Measurements from ENCODE around the gene C2CD5.

The C2CD5 gene

GRCh38 chr12:22409377-22410164 lies 134.8 kb downstream of the C2CD5 start:
- DNase-seq, result no peak

- DNase-seq, result no peak
These were observed 135.5 kb downstream of the C2CD5 start for GRCh38 chr12:22408610-22409376.

GRCh38 chr12:22407397-22407796 lies 136.9 kb downstream of the C2CD5 start:
- DNase-seq, result no peak

GRCh38 chr12:22406627-22407026 lies 137.7 kb downstream of the C2CD5 start:
- DNase-seq, result no peak

GRCh38 chr12:22399464-22400180 lies 144.7 kb downstream of the C2CD5 start:
- DNase-seq, result no peak

Measured in NCI-H345 (cell line).